A549 (cell line): ENCODE measurements around the gene DDIT4. TPM values are rescaled to one million over a fixed set of nuclear protein-coding genes. Genes with fewer than 3 reads are reported as not detected.

Experiments used
- ATAC-seq, 2 experiments: fragments of 200-7000 bp in 1 of 2; fragments of >200 bp in 1 of 2; cut with Nextera tagmentation in 1 of 2; cut with Tn5 transposase in 1 of 2; 3 replicates each; pipeline versions ENCODE4 v1.8.0 to v1.9.1; 2018 to 2020; ENCODE audit warnings: mild to moderate bottlenecking in 1 of 2, moderate library complexity in 1 of 2
- CTCF ChIA-PET: fragments of 300-600 bp; sonication (Branson Sonifier 250); formaldehyde crosslinking; extraction: SDS; loops from one replicate; lab custom pipeline; 2021; ENCODE audit warnings: antibody characterized with exemption, inconsistent platforms; lab: Yijun Ruan, JAX
- POLR2A ChIA-PET: fragments of 350-600 bp; formaldehyde crosslinking; extraction: SDS; loops from one replicate; lab custom pipeline; 2021; ENCODE audit warnings: antibody characterized with exemption, inconsistent platforms; lab: Yijun Ruan, JAX
- DNase-seq, 2 experiments: peaks; one replicate each; pipeline versions ENCODE4 v3.0.0 to v3.0.0-alpha.2; 2011 to 2016; ENCODE audit warnings: low read depth in 1 of 2, low spot score in 1 of 2
- FAIRE-seq: peaks from 2 replicates; lab custom pipeline; 2011; peaks lifted over from hg19 to GRCh38; lab: Jason Lieb, UNC
- H3K27ac ChIP-seq, 2 experiments: fragments of >200 bp; sonication (Bioruptor Twin); formaldehyde crosslinking; 3 replicates each; pipeline ENCODE4 v1.5.1; 2016 to 2017
- H3K4me1 ChIP-seq: fragments of >200 bp; sonication (Bioruptor Twin); formaldehyde crosslinking; 3 replicates; pipeline ENCODE4 v1.6.1; 2016
- H3K4me2 ChIP-seq: fragments of >200 bp; sonication (Bioruptor Twin); formaldehyde crosslinking; 3 replicates; pipeline ENCODE4 v1.6.1; 2016
- H3K4me3 ChIP-seq: fragments of >200 bp; sonication (Bioruptor Twin); formaldehyde crosslinking; 3 replicates; pipeline ENCODE4 v1.5.1; 2016
- H3K9me3 ChIP-seq: fragments of >200 bp; sonication (Bioruptor Twin); formaldehyde crosslinking; 3 replicates; pipeline ENCODE4 v1.6.1; 2016
- BHLHE40 ChIP-seq: IDR thresholded peaks from 2 replicates; pipeline ENCODE4 v1.6.1; 2012; ENCODE audit warnings: low read depth, low read length, inconsistent platforms
- CHD2 ChIP-seq: fragments of 150-350 bp; IDR thresholded peaks from 2 replicates; pipeline ENCODE4 v1.6.1; 2014; ENCODE audit warnings: low read length; ENCODE audit not compliant: partially characterized antibody
- E2F6 ChIP-seq: IDR thresholded peaks from 2 replicates; pipeline ENCODE4 v1.6.1; 2012; ENCODE audit warnings: low read depth, borderline replicate concordance
- EHF ChIP-seq: fragments of 250-450 bp; sonication (Bioruptor Pico); IDR thresholded peaks from 2 replicates; pipeline ENCODE4 v1.5.0; 2020; ENCODE audit warnings: mild to moderate bottlenecking
- EP300 ChIP-seq, 2 experiments: fragments of >200 bp; sonication (Bioruptor Twin); formaldehyde crosslinking; IDR thresholded peaks; 2 replicates in 1 of 2; 3 replicates in 1 of 2; pipeline ENCODE4 v1.6.1; 2016 to 2017
- ESRRA ChIP-seq: fragments of 150-350 bp; IDR thresholded peaks from 2 replicates; pipeline ENCODE4 v1.6.1; 2014; ENCODE audit warnings: mild to moderate bottlenecking, low read length, borderline replicate concordance
- FOSL2 ChIP-seq, 2 experiments: fragments of 450-650 bp in 1 of 2; fragments of >200 bp in 1 of 2; sonication (Bioruptor Twin) in 1 of 2; formaldehyde crosslinking; IDR thresholded peaks; 2 replicates each; pipeline versions ENCODE4 v1.5.0 to v1.6.1; 2016 to 2020; ENCODE audit warnings: mild to moderate bottlenecking in 1 of 2, moderate library complexity in 1 of 2
- FOXS1 ChIP-seq: fragments of 250-450 bp; sonication (Bioruptor Pico); IDR thresholded peaks from 2 replicates; pipeline ENCODE4 v1.5.0; 2020; ENCODE audit warnings: mild to moderate bottlenecking, moderate library complexity
- GATA3 ChIP-seq: IDR thresholded peaks from 2 replicates; pipeline ENCODE4 v1.6.1; 2012; ENCODE audit warnings: borderline replicate concordance
- HEYL ChIP-seq: fragments of 250-450 bp; sonication (Bioruptor Pico); IDR thresholded peaks from 2 replicates; pipeline ENCODE4 v1.8.0; 2021; ENCODE audit warnings: mild to moderate bottlenecking, moderate library complexity
- HMGXB4 ChIP-seq: fragments of 250-450 bp; sonication (Bioruptor Pico); IDR thresholded peaks from 2 replicates; pipeline ENCODE4 v1.5.0; 2021; ENCODE audit warnings: mild to moderate bottlenecking, moderate library complexity, borderline replicate concordance
- KDM1A ChIP-seq: fragments of 200-600 bp; sonication (generic); IDR thresholded peaks from 2 replicates; pipeline ENCODE4 v1.6.1; 2016; ENCODE audit warnings: low read depth, mild to moderate bottlenecking
- KDM5A ChIP-seq: fragments of 200-600 bp; sonication (generic); IDR thresholded peaks from 2 replicates; pipeline ENCODE4 v1.6.1; 2016; ENCODE audit warnings: antibody characterized with exemption, mild to moderate bottlenecking
- MAFK ChIP-seq: fragments of 450-650 bp; IDR thresholded peaks from 2 replicates; pipeline ENCODE4 v1.6.1; 2014; ENCODE audit not compliant: partially characterized antibody
- MAZ ChIP-seq: fragments of 150-350 bp; IDR thresholded peaks from 2 replicates; pipeline ENCODE4 v1.6.1; 2014; ENCODE audit warnings: antibody characterized with exemption, low read depth, low read length, borderline replicate concordance
- MYC ChIP-seq: IDR thresholded peaks from 2 replicates; pipeline ENCODE4 v1.6.1; 2012; ENCODE audit warnings: mild to moderate bottlenecking, inconsistent platforms, low read length, improper control_type of control experiment, borderline replicate concordance
- NFE2L2 ChIP-seq: fragments of 150-350 bp; conservative IDR thresholded peaks from 2 replicates; pipeline ENCODE4 v1.6.1; 2014; ENCODE audit warnings: low read length
- NPAS2 ChIP-seq: fragments of 250-450 bp; sonication (Bioruptor Pico); IDR thresholded peaks from 2 replicates; pipeline ENCODE4 v1.8.0; 2022; ENCODE audit warnings: mild to moderate bottlenecking, moderate library complexity, borderline replicate concordance
- NR3C1 ChIP-seq: fragments of >200 bp; sonication (Bioruptor Twin); formaldehyde crosslinking; IDR thresholded peaks from 3 replicates; pipeline ENCODE4 v1.6.1; 2017
- PBX3 ChIP-seq: IDR thresholded peaks from 2 replicates; pipeline ENCODE4 v1.6.1; 2012
- RAD21 ChIP-seq, 2 experiments: fragments of >200 bp in 1 of 2; sonication (Bioruptor Twin) in 1 of 2; formaldehyde crosslinking in 1 of 2; IDR thresholded peaks in 1 of 2; conservative IDR thresholded peaks in 1 of 2; 2 replicates in 1 of 2; 3 replicates in 1 of 2; pipeline ENCODE4 v1.6.1; 2012 to 2018; ENCODE audit warnings: inconsistent platforms in 1 of 2
- RCOR1 ChIP-seq: fragments of 150-350 bp; IDR thresholded peaks from 2 replicates; pipeline ENCODE4 v1.6.1; 2014; ENCODE audit warnings: antibody characterized with exemption, low read length, low read depth
- RNF2 ChIP-seq: fragments of 200-600 bp; sonication (generic); IDR thresholded peaks from 2 replicates; pipeline ENCODE4 v1.6.1; 2016; ENCODE audit warnings: low read depth, mild to moderate bottlenecking, antibody characterized with exemption, moderate library complexity, borderline replicate concordance
- SMC3 ChIP-seq: fragments of >200 bp; sonication (Bioruptor Twin); formaldehyde crosslinking; IDR thresholded peaks from 3 replicates; pipeline ENCODE4 v1.6.1; 2018; ENCODE audit warnings: inconsistent platforms
- USF2 ChIP-seq: fragments of 450-650 bp; IDR thresholded peaks from 2 replicates; pipeline ENCODE4 v1.6.1; 2014; ENCODE audit warnings: antibody characterized with exemption
- ZC3H11A ChIP-seq: fragments of 450-650 bp; IDR thresholded peaks from 2 replicates; pipeline ENCODE4 v1.6.1; 2014; ENCODE audit warnings: antibody characterized with exemption, mild to moderate bottlenecking
- ZNF302 ChIP-seq: fragments of 250-450 bp; sonication (Bioruptor Pico); IDR thresholded peaks from 2 replicates; pipeline ENCODE4 v1.9.0; 2021; ENCODE audit warnings: inconsistent platforms, mild to moderate bottlenecking, moderate library complexity
- WGBS: methylation state at CpG from one replicate; pipeline ENCODE4 v1.1.6; 2017; ENCODE audit errors: missing lambda C conversion rate; 5-methylcytosine and 5-hydroxymethylcytosine counted together
- polyA plus RNA-seq, 4 experiments: library from polyadenylated mRNA; depleted of rRNA in 3 of 4; stranded (reverse); fragments of >200 nt; fragmentation: RNase III in 1 of 4; extraction: RNeasy Plus Mini Kit Qiagen cat#74134 plus additional on column Dnase treatment in 1 of 4; gene quantifications; 2 replicates in 3 of 4; 3 replicates in 1 of 4; pipeline ENCODE4 v1.2.3, GENCODE V29; 2011 to 2017
- TF ChIP-seq, protein P1 (sequence below): fragments of 200-600 bp; sonication (generic); IDR thresholded peaks from 2 replicates; pipeline ENCODE4 v1.6.1; 2016; ENCODE audit warnings: antibody characterized with exemption, mild to moderate bottlenecking, moderate library complexity
- TF ChIP-seq, protein P2 (sequence below): fragments of 250-450 bp; sonication (Bioruptor Pico); IDR thresholded peaks from 2 replicates; pipeline ENCODE4 v1.5.0; 2020; ENCODE audit warnings: low read depth, mild to moderate bottlenecking, moderate library complexity

The DDIT4 gene
- polyA plus RNA-seq, 2 of the 4 experiments (the other 2 are of a cell fraction): 239 to 392 TPM

GRCh38 chr10:72253578-72253977, 20.1 kb upstream of the DDIT4 start (continued):
- no peak for TF ChIP-seq HMGXB4
- TF ChIP-seq MAZ: no peak
- no peak for TF ChIP-seq MYC
- TF ChIP-seq GATA3: no peak
- TF ChIP-seq NR3C1: no peak
- TF ChIP-seq, all 56 proteins: peak for 0

GRCh38 chr10:72254813-72255568, 18.7 kb upstream of the DDIT4 start:
- POLR2A ChIA-PET: interaction anchor here (0.6 to 4.4 kb wide), 3 partner anchors 19 to 475 kb away, joined by 3 to 61 read pairs (median 10); partner anchors contain the start of gene DDIT4
- Histone ChIP-seq H3K27ac (peak overlapping the region; percentile 99 to 100), H3K9me3 (no peaks in the 10 kb centered on the region), H3K4me2 (peak overlapping the region; percentile 72), H3K4me1 (peaks cover 69% of the 10 kb centered on the region), H3K4me3 (no peak overlapping the region)
- CTCF ChIA-PET: interaction anchor here (0.6 to 4.0 kb wide), 11 partner anchors 20 to 950 kb away, joined by 3 to 16 read pairs (median 4); no protein-coding TSS in a partner anchor
- no peak for FAIRE-seq
- WGBS: 8% methylated on average over 9 of the region's 15 CpGs
- peak; percentile 87 to 94 for DNase-seq
- ATAC-seq: peak; percentile 91 to 92
- TF ChIP-seq EHF: no peak
- peak; percentile 38; the same call in 2 of the 3 replicates for TF ChIP-seq SMC3
- TF ChIP-seq KDM1A: no peak
- TF ChIP-seq ESRRA: no peak
- TF ChIP-seq KDM5A: no peak
- no peak for TF ChIP-seq FOSL2 (IDR thresholded peaks at IDR 0.05)
- no peak for TF ChIP-seq FOSL2 (CRISPR knock-in tag; IDR thresholded peaks at IDR 0.05)
- TF ChIP-seq BHLHE40: no peak
- no peak; the same call in 1 of the 2 replicates for TF ChIP-seq FOXS1 (CRISPR knock-in tag)
- no peak for TF ChIP-seq NFE2L2
- TF ChIP-seq EP300 (IDR thresholded peaks at IDR 0.05): no peak
- TF ChIP-seq USF2: no peak
- TF ChIP-seq ZC3H11A: no peak
- TF ChIP-seq RNF2: no peak
- no peak for TF ChIP-seq NPAS2
- TF ChIP-seq NR3C1: no peak; the same call in 2 of the 3 replicates
- peak; percentile 50; the same call in 1 of the 2 replicates for TF ChIP-seq E2F6
- TF ChIP-seq ZNF302 (CRISPR knock-in tag): no peak
- no peak for TF ChIP-seq MAFK
- TF ChIP-seq, protein P1, sequence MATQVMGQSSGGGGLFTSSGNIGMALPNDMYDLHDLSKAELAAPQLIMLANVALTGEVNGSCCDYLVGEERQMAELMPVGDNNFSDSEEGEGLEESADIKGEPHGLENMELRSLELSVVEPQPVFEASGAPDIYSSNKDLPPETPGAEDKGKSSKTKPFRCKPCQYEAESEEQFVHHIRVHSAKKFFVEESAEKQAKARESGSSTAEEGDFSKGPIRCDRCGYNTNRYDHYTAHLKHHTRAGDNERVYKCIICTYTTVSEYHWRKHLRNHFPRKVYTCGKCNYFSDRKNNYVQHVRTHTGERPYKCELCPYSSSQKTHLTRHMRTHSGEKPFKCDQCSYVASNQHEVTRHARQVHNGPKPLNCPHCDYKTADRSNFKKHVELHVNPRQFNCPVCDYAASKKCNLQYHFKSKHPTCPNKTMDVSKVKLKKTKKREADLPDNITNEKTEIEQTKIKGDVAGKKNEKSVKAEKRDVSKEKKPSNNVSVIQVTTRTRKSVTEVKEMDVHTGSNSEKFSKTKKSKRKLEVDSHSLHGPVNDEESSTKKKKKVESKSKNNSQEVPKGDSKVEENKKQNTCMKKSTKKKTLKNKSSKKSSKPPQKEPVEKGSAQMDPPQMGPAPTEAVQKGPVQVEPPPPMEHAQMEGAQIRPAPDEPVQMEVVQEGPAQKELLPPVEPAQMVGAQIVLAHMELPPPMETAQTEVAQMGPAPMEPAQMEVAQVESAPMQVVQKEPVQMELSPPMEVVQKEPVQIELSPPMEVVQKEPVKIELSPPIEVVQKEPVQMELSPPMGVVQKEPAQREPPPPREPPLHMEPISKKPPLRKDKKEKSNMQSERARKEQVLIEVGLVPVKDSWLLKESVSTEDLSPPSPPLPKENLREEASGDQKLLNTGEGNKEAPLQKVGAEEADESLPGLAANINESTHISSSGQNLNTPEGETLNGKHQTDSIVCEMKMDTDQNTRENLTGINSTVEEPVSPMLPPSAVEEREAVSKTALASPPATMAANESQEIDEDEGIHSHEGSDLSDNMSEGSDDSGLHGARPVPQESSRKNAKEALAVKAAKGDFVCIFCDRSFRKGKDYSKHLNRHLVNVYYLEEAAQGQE: no peak
- no peak for TF ChIP-seq RCOR1
- no peak for TF ChIP-seq HEYL (CRISPR knock-in tag)
- TF ChIP-seq, protein P2, sequence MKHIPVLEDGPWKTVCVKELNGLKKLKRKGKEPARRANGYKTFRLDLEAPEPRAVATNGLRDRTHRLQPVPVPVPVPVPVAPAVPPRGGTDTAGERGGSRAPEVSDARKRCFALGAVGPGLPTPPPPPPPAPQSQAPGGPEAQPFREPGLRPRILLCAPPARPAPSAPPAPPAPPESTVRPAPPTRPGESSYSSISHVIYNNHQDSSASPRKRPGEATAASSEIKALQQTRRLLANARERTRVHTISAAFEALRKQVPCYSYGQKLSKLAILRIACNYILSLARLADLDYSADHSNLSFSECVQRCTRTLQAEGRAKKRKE: no peak
- no peak for TF ChIP-seq CHD2
- TF ChIP-seq RAD21 (conservative IDR thresholded peaks at IDR 0.05 in 1 of 2, IDR thresholded peaks at IDR 0.05 in 1 of 2): peak; percentile 53 to 54
- no peak for TF ChIP-seq PBX3
